ENCODE data around the gene RLN1. TPM values are rescaled to one million over a fixed set of nuclear protein-coding genes. Genes with fewer than 3 reads are reported as not detected.

The RLN1 gene
- total and polyA plus RNA-seq, 2 donors (not counting 1 experiment from before 2014, with no cell fraction given): not detected

- DNase-seq (ENCODE audit: low read depth in 2 of 2): no peak
- H3K79me2 ChIP-seq (ENCODE audit: control insufficient read depth, insufficient read depth, low read length): no peaks in the 10 kb centered on the region
- H3K36me3 ChIP-seq (ENCODE audit: control insufficient read depth, insufficient read depth, low read length): no peaks in the 10 kb centered on the region
- TF ChIP-seq CTCF (conservative IDR thresholded peaks at IDR 0.05 in 1 of 2, IDR thresholded peaks at IDR 0.05 in 1 of 2; ENCODE audit: low read depth in 1 of 2, low read length in 2 of 2): no peak
- TF ChIP-seq EZH2 (IDR thresholded peaks at IDR 0.05; ENCODE audit: low read length, missing control alignments): no peak
- H3K27ac ChIP-seq (ENCODE audit: insufficient read depth, low read length): no peak overlapping the region
- no peak overlapping the region for H3K4me3 ChIP-seq (replicated peaks in 1 of 4; ENCODE audit: control extremely low read depth in 1 of 4, insufficient read depth in 1 of 4, low read depth in 3 of 4, low read length in 4 of 4)
- H4K20me1 ChIP-seq (ENCODE audit: control insufficient read depth, extremely low read depth, insufficient read depth, low read length): no peaks in the 10 kb centered on the region
- no peaks in the 10 kb centered on the region for H3K27me3 ChIP-seq (ENCODE audit: control insufficient read depth, insufficient read depth, low read length)
- H3K9me3 ChIP-seq (ENCODE audit: control insufficient read depth, insufficient read depth, low read depth, low read length): no peaks in the 10 kb centered on the region
- no peaks in the 10 kb centered on the region for H3K4me1 ChIP-seq (ENCODE audit: control insufficient read depth, extremely low read depth, insufficient read depth, low read length)
- no peak overlapping the region for H2AFZ ChIP-seq (ENCODE audit: low read length)
- no peak overlapping the region for H3K4me2 ChIP-seq (ENCODE audit: extremely low read depth, insufficient read depth, low read length)
- no peak overlapping the region for H3K9ac ChIP-seq (ENCODE audit: insufficient read depth, low read length)
Observed at GRCh38 chr9:5360341-5360740, 20.7 kb upstream of the RLN1 start.

GRCh38 chr9:5357431-5358105, 17.9 kb upstream of the RLN1 start:
- Histone ChIP-seq H3K27me3 (ENCODE audit: control insufficient read depth, insufficient read depth, low read length) (no peaks in the 10 kb centered on the region), H3K36me3 (ENCODE audit: control insufficient read depth, insufficient read depth, low read length) (no peaks in the 10 kb centered on the region), H2AFZ (ENCODE audit: low read length) (no peak overlapping the region), H3K4me2 (ENCODE audit: extremely low read depth, insufficient read depth, low read length) (no peak overlapping the region), H3K9me3 (ENCODE audit: control insufficient read depth, insufficient read depth, low read depth, low read length) (no peaks in the 10 kb centered on the region), H3K4me1 (ENCODE audit: control insufficient read depth, extremely low read depth, insufficient read depth, low read length) (no peaks in the 10 kb centered on the region), H3K4me3 (replicated peaks in 1 of 4; ENCODE audit: control extremely low read depth in 1 of 4, insufficient read depth in 1 of 4, low read depth in 3 of 4, low read length in 4 of 4) (no peak overlapping the region), H3K9ac (ENCODE audit: insufficient read depth, low read length) (no peak overlapping the region), H3K27ac (ENCODE audit: insufficient read depth, low read length) (no peak overlapping the region), H4K20me1 (ENCODE audit: control insufficient read depth, extremely low read depth, insufficient read depth, low read length) (no peaks in the 10 kb centered on the region), H3K79me2 (ENCODE audit: control insufficient read depth, insufficient read depth, low read length) (no peaks in the 10 kb centered on the region)
- no peak for DNase-seq (ENCODE audit: low read depth in 2 of 2)
- TF ChIP-seq CTCF (conservative IDR thresholded peaks at IDR 0.05 in 1 of 2, IDR thresholded peaks at IDR 0.05 in 1 of 2; ENCODE audit: low read depth in 1 of 2, low read length in 2 of 2) (no peak), EZH2 (IDR thresholded peaks at IDR 0.05; ENCODE audit: low read length, missing control alignments) (no peak)

GRCh38 chr9:5355817-5356216, 16.1 kb upstream of the RLN1 start:
- Histone ChIP-seq H2AFZ (ENCODE audit: low read length) (no peak overlapping the region), H3K4me3 (replicated peaks in 1 of 4; ENCODE audit: control extremely low read depth in 1 of 4, insufficient read depth in 1 of 4, low read depth in 3 of 4, low read length in 4 of 4) (no peak overlapping the region)
- no peak for TF ChIP-seq EZH2 (IDR thresholded peaks at IDR 0.05; ENCODE audit: low read length, missing control alignments)
- TF ChIP-seq CTCF (conservative IDR thresholded peaks at IDR 0.05 in 1 of 2, IDR thresholded peaks at IDR 0.05 in 1 of 2; ENCODE audit: low read depth in 1 of 2, low read length in 2 of 2): no peak

More at GRCh38 chr9:5355817-5356216, 16.1 kb upstream of the RLN1 start:
- no peak for DNase-seq (ENCODE audit: low read depth in 2 of 2)
- Histone ChIP-seq H3K9ac (ENCODE audit: insufficient read depth, low read length) (no peak overlapping the region), H3K4me1 (ENCODE audit: control insufficient read depth, extremely low read depth, insufficient read depth, low read length) (no peaks in the 10 kb centered on the region), H3K27me3 (ENCODE audit: control insufficient read depth, insufficient read depth, low read length) (no peaks in the 10 kb centered on the region), H3K27ac (ENCODE audit: insufficient read depth, low read length) (no peak overlapping the region), H3K9me3 (ENCODE audit: control insufficient read depth, insufficient read depth, low read depth, low read length) (no peaks in the 10 kb centered on the region), H4K20me1 (ENCODE audit: control insufficient read depth, extremely low read depth, insufficient read depth, low read length) (no peaks in the 10 kb centered on the region), H3K79me2 (ENCODE audit: control insufficient read depth, insufficient read depth, low read length) (no peaks in the 10 kb centered on the region), H3K4me2 (ENCODE audit: extremely low read depth, insufficient read depth, low read length) (no peak overlapping the region), H3K36me3 (ENCODE audit: control insufficient read depth, insufficient read depth, low read length) (no peaks in the 10 kb centered on the region)
